Stimulated activated CD4-positive, alpha-beta T cell treated with anti-CD3 and anti-CD28 coated beads, TNF-alpha, amount 100 ng/mL, for 24 hours (primary cell): Measurements from ENCODE around the gene STARD3NL.
"Not testable (repeated sequence)": the region's sequence is repeated elsewhere in the genome, so short reads cannot be mapped to it uniquely, and the experiment has no call there.

ENCODE experiments used
- DNase-seq, 3 experiments: peaks; one replicate each; pipeline ENCODE4 v3.0.0-alpha.2; 2020; ENCODE audit warnings: low read depth in 3 of 3

The STARD3NL gene

GRCh38 chr7:38264602-38265001, 86.6 kb downstream of the STARD3NL start:
- DNase-seq: not testable (repeated sequence)

GRCh38 chr7:38265958-38266357, 87.9 kb downstream of the STARD3NL start:
- not testable (repeated sequence) for DNase-seq

- DNase-seq: not testable (repeated sequence)
Observed at GRCh38 chr7:38269704-38270346, 91.8 kb downstream of the STARD3NL start.

DNA sequence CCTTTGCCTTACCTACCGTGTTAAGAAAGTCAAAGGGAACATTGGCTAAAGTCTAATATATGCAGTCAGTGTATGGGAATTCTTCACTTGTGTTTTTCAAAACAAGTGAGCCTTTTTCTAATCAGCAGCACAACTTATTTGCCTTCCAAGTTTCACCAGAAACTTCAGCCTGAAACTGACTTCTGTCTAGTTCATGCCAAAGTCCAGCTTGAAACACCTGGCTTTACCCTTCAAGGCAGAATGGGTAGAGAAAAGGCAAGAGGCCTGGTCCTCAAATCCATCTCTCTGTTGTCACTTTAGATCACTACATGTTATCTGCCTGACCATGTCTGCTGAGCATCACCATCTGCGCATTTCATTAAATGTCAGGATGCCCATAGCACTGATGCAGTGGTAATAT, 92.4 kb downstream of the STARD3NL start:
- not testable (repeated sequence) for DNase-seq

GRCh38 chr7:38273286-38273995, 95.4 kb downstream of the STARD3NL start, which contains the start of gene TARP:
Gene TARP (minus strand): TSS chr7:38273636.
- DNase-seq: no peak

GRCh38 chr7:38274486-38274885, 96.4 kb downstream of the STARD3NL start:
- DNase-seq: no peak

DNA sequence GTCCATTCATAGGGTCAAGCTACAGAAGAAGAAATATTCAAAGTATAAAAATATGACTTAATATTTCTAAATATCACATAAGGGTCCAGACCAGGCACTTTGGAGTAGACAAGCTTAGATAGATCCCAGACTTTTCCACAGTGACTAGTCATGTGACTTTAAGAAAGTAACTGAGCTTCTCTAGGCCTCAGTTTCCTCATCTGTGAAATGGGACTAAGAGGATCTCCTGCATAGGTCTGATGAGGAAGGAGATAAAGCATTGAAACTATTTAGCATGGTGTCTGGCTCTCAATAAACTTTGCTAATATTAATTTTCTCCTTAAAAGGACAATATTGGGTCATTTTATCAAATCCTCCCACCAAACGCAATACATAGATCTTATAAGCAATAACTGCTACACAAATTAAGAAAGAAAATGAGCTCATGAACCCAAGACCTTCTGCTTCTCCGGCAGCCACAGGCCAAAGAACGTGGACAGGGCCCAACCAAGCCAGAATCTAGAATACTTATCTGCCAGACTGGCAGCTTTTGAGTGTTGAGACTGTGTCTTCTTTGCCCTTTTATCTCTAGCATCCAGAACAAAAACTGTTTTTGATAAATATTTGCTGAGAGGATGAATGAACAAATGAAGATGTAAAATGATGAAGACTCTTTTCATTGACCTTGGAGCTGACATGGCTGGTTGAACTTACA, 97.0 kb downstream of the STARD3NL start:
- no peak for DNase-seq

GRCh38 chr7:38276096-38276877, 98.2 kb downstream of the STARD3NL start:
- no peak for DNase-seq

DNA sequence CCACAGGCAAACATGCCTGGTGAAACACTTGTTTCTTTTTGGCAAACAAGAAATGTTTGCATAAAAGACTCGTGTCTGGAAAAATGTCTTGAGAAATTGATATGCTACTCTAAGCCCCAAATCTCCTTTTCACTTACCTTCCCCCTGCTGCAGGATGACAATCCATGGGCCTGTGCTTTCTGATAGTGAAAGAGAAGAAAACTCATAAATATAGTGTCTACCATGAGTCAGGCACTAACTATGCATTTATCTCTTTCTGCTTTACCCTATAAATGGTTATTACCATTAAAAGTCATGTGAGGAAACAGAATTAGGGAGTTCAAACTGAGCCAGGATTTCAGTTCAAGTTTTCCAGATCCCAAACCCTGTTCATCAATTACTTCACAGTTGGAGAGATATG, 102.0 kb downstream of the STARD3NL start:
- no peak for DNase-seq
